HUDEP-2 (cell line): ENCODE data around the gene LAMA4.
"Not testable (repeated sequence)": the region's sequence is repeated elsewhere in the genome, so short reads cannot be mapped to it uniquely, and the experiment has no call there.

Experiments
- DNase-seq, 76 experiments: peaks; one replicate each; lab custom pipeline; 2025; ENCODE audit not compliant: unreplicated experiment in 76 of 76; lab: John Stamatoyannopoulos, UW

Gene LAMA4

GRCh38 chr6:112106026-112106425 is 148.3 kb downstream of the LAMA4 start:
- not testable (repeated sequence) for DNase-seq

- no peak for DNase-seq
These were observed 153.8 kb downstream of the LAMA4 start for GRCh38 chr6:112100561-112100960.

DNA sequence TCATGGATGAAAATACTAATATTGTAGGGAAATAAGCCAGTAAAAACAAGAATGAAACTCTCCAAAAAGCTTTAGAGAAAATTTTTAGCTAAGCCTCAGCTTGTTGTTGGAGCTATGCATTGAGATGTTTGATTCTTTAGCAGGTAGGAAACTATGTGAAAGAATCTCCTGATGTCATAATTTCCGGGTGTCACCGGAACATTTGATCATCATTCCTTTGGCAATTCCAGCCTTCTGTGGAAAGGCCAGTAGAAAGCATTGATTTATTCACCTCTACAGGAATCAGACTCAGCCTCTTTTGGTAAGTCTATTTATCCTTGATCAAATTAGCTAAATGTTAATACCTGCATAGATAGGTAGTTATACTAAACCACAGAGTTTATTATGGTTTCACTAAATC is 157.5 kb downstream of the LAMA4 start:
- no peak for DNase-seq

- DNase-seq: no peak
These were observed 166.5 kb downstream of the LAMA4 start for GRCh38 chr6:112087916-112088315.

DNA sequence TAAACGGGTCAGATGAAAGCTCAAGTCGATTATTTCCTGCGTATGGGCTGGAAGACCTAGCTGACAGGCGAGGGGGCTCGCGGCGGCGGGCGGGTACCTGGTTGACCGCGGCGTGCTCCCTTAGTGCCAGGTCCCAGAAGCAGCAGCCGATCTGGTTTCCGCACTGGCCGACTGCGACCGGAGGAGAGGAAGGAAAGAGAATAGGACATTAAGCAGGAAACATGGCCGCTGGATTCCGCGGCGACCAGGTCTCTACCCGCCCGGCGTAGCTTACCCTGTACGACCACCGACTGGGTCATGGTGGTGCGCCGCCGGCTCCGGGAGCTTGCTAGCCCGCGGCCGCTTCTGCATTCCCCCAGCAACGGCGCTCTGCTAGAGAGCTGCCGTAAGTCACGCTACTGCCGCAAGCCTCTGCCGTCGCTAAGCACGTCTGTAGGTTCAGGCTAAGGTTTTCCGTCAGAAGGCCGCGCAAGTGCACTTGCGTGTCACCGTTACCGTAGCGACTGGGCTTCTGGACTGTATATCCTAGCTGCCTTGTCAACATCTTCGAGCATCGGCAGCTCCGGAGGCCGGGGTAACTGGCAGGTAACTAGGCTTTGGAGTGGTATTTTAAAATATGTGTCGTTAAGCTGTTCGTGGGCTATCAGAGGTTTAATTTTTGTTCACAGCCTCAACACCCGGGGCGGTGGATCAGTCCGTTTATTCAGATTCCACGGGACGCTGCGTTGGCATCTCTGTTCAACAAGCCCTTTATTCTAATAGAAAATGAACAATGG is 167.0 kb downstream of the LAMA4 start, which contains the start of the genes FAM229B and TUBE1:
Gene FAM229B, plus strand, starts transcription at position 456 of the 776 bp plus-strand sequence. CDS start 11,693 bp downstream, outside the sequence.
Gene TUBE1, minus strand, starts transcription at position 347 of the 776 bp plus-strand sequence. Its CDS starts 48 bp downstream, at position 299.
- peak in 75 of 76 experiments; percentile 57 to 97 (median 91) for DNase-seq

- DNase-seq: peak in 14 of 76 experiments; percentile 10 to 63 (median 28)
These were observed 167.6 kb downstream of the LAMA4 start for GRCh38 chr6:112086744-112087135.

DNA sequence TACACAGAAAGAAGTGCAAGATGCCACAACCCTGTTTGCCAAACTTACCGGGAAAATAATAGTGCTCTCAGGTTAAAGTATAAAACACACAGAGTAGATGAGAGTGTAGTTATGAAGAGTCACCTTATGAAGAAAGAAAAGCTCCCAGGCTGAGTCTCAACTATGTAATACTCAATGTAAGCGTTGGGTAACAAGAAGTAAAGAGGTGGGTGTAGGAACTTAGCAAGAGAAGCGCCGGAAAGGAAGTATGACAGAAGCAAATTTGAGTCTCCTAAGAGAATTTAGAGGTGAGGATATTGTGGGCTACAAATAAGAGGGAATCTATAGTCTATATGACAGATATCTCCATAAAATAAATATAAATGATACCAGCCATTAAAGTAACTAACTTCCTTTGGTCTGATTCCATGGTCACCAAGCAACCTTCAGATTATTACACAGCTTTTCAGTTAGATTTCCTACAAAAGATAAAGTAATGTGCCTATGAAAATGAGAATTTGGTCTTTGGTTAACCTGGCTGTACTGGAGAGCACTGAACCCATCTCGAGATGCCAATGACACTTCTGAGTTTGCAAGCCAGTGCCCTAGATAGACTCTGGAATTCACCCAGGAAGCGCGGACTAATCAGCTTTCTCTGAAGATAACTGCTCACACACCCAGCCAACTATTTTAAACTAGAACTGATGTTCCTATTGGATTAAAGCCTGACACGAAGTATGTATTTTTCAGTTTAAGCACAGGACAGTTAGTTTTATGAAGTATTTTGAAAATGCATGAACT is 168.9 kb downstream of the LAMA4 start:
- DNase-seq: peak in 15 of 76 experiments; percentile 2 to 33 (median 19)

DNA sequence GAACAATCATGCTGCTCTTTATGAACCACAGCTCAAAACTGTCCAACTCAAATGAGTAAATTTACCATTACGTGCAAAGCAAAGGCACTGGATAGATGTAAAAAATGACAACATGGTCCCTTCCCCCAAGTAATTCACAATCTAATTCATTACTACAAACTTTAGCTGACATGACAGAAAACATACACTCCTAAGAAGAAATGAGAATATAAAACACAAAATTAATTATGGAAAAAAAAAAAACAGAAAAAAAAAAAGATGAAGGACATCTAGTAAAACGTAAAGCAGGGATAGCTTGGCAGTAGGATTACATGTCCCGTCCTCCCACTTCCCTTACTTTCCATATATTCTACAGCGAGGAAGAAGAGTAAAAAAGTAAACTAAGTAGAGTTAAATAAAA is 172.8 kb downstream of the LAMA4 start:
- DNase-seq: no peak

DNA sequence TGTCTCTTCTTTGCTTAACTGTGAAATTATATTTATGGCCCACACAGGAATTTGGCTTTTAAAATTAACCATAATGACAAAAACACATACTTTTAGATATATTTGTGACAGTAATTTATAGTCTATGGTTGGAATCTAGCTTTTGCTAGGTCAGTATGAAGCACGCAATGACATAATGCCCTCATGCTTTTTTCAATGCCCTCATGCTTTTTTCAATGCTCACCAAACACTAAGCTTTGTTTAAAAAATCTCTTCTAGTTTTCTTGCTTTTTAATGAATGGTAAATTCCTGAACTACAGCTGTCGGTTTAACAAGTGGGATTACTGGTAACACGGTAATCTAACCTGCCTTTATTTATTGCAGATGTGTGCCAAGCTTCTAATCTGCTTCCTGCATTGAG is 187.8 kb downstream of the LAMA4 start:
- no peak for DNase-seq

DNA sequence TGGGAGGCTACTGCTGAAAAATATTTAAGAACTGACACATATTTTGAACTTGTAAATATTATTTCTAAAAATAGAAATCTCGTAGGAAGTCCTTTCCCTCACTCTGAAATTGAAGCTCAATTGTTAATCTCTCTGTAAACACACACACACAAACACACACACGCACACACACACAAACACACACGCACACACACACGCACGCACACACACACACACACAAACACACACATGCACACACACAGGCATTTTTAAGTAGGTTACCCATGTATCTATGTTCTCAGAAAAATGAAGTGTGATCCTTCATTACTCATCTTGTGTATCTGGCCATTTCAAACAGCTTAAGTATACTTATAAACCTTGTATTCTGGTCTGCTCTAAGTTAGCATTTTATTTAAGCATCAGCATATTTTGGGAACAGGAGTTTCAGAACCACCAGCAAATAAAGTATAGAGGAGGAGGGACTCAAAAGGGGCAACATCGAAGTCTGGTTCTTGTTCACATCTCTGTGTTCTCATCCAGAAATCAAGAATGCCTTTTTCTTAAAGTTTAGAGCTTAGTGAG is 188.9 kb downstream of the LAMA4 start:
- DNase-seq: no peak

DNA sequence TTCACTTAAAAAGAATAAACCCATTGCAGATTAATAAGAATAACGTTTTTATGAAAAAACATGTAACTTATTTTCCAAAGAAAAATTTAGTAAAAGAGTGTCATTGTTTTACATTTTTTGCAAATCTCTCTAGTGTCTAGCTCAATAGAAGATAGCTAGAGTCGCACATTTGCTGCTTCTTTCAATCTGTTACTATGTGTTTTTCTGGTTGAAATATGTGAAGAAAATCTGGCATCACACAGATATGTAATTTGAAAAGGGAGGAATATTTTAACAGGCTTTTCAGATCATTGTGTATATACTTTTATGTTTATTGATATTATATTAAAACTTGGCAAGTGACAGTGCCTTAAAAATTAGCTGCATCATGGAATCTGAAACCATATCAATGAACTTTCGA is 191.4 kb downstream of the LAMA4 start:
- no peak for DNase-seq

- DNase-seq: no peak
These were observed 192.8 kb downstream of the LAMA4 start for GRCh38 chr6:112061605-112062004.
